Stimulated activated CD4-positive, alpha-beta T cell treated with anti-CD3 and anti-CD28 coated beads, Interleukin-2, amount 100 ng/mL, for 48 hours (primary cell): Measurements from ENCODE around the gene NTRK2.

Experiments used
- DNase-seq, 2 donors: peaks; one replicate each; pipeline ENCODE4 v3.0.0-alpha.2; 2020

NTRK2 gene

DNA sequence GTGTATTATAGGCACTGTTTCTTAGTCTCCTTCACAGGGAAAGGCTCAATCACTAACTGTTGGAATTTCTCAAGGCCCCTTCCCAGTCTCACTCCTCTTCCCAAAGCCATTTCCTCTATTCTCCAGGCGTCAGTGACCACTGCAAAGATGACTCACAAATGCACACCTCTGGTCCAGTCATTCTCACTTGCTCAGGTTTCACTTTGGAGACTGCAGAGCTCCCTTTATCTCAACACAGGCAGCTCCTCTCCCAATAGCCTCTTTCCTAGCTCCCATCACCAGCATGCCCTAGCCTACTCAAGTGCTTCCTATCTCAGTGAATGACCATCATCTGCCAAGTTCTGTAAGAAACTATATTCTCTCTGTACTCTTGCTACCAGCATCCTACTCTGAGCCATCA is 323.6 kb downstream of the NTRK2 start:
- DNase-seq = no peak

DNA sequence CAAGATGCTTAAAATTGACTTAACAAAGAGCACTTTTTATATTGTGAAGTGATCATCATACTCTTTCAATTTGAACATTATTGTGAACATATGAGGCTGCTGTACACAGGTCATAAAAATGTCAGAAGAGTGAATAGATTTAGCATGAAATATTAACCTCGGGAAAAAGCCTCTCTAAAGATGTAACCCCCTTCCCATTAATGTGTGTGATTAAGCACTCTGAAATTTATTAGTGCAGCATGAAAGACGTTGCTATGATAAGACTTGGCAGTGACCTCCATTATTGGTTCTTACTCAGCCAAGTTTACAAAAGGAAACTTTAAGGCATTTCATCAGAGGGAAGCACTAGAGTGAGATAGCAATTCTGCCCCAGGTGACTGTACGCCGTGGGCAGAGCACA is 326.5 kb downstream of the NTRK2 start:
- DNase-seq = no peak

DNA sequence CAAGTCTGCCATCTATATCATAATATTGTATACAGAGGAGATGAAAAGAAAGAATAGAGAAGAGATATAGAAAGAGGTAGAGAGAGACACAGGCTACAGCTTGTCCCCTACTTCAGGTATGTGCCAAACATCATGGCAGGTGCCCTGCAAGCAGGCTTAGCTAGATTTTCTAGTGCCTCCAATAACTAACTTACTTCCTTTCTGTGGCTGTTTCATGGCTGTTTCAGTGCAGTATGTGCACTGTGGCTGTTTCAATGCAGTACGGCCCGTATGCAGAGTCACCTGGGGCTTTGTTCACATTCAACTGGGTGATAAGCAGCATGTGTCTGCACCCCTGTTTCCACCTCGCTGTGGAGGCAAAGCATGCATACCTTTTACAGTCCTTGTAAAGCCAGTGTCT is 327.2 kb downstream of the NTRK2 start:
- no peak for DNase-seq

DNA sequence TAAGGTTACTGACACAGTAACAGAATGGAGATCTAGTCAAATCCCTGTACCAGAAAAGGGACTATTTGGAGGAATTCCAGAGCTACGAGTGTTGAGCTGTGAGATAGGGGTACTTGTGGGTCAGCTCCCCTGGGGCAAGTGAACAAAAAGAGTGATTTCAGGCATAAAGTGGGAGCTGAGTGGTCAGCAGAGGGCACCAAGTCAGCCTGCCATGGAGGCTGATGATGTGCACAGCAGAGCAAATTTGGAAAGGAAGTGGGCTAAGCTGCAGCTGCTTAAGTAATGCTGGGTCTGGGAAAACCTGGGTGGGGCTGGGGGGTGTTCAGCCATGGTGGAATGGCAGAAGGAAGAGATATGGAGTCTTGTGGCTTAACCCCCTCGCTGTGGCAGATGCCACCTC is 327.9 kb downstream of the NTRK2 start:
- DNase-seq = no peak

DNA sequence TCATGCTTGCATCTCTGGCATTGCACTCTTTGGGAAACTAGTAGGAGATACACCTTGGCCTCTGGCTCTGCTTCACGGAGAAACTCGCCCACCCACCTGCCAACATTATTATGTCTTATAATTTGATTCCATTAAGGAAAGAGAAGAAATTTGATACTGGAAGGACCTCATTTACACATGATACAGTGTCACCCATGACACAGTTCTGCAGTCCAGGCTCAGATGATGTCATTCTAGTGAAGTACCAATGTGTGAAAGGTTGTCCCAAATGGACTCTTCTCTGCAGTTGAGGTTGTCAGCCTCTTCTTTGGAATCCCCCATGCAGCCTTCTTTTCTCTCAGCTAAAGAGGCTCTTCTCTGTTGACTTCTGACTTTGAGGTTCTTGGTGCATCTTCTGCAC is 329.1 kb downstream of the NTRK2 start:
- DNase-seq = no peak

DNA sequence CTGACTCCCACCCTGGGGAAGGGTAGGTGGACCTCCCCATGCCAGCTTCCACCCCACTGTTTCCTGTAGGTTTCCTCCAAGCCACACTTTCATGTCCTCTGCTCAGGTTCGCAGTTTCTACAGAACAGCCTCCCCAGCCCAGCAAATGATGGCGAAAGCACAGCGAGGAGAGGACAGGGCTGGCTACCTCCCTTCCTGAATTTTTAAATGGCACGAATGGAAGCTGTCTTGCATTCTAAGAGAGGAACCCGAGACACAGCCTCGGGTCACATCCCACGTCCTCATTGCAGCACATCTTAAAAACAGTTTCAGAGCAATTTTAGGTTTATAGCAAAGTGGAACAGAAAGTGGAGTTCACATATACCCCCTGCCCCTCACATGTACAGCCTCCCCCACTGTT is 330.3 kb downstream of the NTRK2 start:
- DNase-seq = no peak

DNA sequence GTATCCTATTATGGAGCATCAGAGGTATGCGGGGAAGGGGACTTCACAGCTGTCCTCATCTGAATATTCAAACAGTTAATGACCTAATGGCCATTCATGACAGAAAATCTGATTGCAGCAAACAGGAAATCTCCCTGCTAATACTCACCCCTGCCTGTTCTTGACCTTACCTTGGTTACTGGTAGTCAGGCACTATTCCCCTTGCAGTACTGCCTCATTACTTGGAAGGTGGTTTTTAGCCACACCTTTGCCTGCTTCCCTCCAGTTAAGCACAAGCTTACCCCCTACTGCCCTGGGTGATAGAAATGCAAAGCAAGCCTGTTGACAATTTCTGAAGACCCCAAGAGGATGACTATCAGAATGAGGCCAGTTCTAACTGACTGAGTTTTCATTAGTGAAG is 332.4 kb downstream of the NTRK2 start:
- no peak for DNase-seq

DNA sequence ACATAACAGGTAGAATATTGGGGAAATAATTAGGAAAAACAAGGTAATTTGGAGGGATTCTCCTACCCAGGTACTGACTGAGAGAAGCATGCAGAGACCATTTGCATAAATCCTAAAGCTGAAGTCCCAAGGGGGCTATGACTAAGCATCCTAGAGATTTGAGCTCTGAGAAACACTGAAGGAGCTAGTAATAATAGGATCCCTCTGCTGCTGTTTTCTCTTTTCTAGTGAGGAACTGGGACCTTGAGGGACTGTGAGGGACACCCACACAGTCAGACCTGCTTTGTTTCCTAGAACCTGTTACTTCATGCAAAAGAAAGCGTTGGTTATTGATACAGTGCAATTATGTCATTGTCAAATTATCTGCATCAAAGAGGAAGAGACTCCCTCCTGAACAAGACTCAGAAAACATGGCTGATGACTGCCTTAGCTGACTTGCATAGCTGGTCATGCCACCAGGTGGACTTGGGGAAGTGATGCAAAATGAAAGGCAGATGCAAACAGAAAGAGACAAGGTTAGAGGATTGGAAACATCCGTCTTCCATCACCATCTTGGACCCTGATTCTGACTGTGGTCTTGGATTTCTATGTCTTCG is 335.4 kb downstream of the NTRK2 start:
- no peak for DNase-seq

DNA sequence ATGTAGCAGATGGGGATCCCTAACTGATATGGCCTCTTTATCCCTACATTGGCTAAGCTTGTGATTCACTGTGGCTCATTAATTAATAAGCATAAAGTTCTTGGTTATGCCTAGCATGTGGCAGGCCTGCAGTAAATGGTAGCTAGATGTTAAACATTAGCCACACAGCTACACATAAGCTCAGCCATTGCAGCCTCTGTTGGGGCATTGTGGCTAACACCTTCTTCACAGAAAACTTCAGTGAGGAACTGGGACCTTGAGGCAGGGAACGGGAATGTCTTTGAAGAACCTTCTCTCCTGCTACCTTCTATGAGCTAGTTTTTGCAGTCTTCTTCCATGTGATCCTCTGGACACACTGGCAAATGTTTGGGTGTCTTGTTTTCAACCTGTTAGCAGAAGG is 338.2 kb downstream of the NTRK2 start:
- no peak for DNase-seq

DNA sequence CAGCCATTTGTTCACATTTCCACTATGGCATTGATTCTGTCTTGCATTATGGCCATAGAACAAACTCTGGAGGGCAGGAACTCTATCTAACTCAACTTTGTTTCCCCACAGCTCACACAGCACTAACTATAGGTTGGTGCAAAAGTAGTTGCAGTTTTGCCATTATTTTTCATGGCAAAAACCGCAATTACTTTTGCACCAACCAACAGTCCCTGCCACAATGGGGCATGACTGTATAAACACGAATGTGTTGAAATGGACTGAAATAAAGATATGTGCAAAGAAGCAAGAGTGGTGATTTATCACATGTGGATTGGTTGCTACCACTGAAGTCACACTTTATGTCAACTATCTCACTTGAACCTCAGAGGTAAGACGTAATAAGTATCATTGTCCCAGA is 338.7 kb downstream of the NTRK2 start:
- no peak for DNase-seq

DNA sequence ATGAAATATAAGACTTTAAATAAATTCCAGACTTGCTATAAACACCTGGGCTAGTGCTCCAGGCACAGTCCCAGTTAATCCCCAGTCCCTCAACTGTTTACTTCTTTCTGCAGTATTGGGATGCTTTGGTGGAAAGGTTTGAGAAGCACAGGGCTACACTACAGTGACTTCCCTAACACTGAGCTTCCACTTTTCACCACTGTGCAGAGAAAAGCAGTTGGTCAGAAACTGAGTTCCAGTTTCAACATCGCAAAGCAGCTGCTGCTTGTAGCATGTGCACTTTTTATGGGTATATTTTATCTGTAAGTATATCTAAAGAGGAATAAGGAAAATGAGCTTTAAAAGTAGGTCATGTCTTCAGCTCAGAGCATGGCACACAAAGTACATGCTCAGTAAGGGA is 339.7 kb downstream of the NTRK2 start:
- no peak for DNase-seq

DNA sequence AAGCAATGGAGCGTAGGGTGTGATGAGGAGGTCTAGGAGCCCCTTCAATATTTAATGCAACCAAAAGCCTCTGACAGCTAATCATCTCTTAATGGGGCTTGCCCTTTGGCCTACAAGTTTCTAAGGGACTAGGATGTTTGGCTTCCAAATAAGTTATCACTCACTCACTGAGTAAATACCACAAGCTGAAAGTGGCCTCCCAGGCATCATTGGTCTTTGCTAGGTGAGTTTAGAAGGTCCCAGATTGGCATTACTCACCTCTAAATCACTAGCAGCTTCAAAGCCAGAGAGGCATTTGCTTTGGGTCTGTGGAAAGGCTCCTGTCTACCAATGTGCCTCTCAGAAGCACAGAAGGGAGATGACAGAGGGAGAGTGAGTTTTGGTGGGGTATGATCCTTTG is 344.2 kb downstream of the NTRK2 start:
- no peak for DNase-seq

DNA sequence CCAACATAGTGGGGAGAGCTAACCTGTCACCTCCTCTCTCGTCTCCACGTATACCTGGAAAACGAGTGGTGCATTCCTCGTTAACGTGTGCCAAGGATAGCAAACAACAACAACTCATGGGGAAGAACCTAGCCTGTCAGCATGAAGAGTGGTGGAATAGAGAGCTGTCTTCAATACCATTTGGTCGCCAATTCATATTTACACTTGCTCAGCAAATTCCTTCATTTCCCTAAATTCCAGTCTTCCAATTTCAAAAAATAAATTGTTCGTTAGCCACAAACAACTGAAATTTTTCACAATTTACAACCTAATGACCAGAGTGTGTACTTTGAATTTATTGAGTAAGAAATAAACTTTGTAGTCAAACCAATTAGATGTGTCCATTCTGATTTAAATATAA is 344.8 kb downstream of the NTRK2 start:
- DNase-seq = no peak

DNA sequence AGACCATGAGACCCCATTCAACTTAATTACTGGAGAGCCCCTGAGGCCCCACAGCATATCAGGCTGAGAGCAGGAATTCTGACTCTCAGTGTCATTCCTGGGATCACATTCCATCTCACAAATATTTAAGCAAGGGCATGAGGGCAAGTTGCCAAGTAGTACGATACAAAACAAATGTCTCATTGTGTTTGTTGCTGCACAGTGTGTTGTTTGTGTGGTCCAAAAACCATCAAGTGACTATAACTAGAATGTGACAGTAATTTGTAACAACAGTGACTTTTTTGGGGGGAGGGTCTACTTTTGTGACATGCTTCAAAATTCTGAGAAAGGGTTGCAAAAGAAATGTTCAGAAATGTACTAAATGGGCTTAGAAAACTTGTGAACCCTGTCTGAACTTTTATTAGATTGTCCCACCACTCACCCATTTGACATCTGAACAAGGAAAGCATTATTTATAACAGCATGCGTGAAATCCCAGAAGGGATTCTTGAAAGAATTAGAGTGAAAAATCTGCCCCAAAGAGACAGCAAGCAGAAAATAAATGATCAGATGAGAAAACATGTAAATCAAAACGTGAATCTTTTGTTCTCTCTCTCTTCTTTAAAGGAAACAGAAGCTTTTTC is 347.0 kb downstream of the NTRK2 start:
- DNase-seq = no peak

DNA sequence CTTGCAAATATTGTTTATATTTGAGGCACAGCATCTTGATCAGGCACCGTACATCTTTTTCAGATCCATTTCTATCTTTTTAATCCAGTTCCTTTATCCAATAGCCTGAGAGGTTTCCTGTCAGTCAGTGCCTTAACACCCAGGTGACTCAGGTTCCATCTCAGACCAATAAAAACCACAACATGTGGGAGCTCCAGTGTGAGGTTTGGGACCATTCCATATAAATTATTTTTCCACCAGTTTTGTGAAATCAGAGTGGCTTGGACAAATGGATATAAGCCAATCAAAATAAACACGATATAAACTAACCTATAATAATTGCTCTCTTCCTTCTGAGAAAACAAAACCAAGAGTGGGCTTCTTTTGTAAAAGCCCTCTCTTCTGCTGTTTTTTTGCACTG is 351.3 kb downstream of the NTRK2 start:
- DNase-seq = no peak

DNA sequence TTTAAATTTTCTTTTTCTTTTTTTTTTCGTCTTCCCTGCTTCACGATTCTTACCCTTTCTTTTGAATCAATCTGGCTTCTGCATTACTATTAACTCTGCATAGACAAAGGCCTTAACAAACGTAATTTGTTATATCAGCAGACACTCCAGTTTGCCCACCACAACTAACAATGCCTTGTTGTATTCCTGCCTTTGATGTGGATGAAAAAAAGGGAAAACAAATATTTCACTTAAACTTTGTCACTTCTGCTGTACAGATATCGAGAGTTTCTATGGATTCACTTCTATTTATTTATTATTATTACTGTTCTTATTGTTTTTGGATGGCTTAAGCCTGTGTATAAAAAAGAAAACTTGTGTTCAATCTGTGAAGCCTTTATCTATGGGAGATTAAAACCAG is 352.2 kb downstream of the NTRK2 start:
- DNase-seq = no peak

DNA sequence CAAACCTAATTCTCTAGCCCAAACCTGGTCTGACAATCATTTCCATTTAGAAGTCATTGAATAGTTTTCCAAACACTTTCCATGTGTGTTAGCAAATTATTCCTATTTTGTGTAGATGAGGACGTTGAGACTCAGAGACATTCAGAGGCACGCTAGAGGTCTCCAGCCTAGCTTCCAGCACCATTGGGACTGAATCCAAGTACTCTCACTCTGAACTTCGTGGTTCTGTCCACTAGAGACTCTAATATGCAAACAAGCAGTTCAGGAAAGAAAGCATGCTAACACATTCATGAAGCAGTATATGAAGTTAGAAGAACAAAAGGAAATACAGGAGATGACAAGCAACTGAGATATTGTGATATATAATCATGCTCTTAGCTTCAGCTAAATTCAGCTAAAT is 354.8 kb downstream of the NTRK2 start:
- DNase-seq = no peak

DNA sequence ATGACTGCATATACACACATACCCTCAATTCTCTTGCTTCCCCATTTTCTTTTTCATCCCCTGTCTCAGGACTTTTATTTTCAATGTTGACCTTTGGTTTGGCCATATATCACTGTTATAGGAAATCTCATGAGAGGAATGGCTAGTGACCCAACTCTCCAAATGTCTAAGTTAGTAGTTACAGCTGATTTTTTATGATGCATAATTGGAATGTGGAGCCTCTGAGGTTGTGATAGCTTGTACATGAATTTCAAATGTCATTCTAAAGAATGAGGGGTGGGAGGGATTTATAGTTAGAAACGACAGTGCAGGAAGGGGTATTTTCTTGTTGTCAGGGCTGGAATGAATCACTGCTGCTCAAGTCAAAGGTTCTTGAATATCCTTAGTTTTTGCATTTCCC is 356.1 kb downstream of the NTRK2 start:
- DNase-seq = no peak

DNA sequence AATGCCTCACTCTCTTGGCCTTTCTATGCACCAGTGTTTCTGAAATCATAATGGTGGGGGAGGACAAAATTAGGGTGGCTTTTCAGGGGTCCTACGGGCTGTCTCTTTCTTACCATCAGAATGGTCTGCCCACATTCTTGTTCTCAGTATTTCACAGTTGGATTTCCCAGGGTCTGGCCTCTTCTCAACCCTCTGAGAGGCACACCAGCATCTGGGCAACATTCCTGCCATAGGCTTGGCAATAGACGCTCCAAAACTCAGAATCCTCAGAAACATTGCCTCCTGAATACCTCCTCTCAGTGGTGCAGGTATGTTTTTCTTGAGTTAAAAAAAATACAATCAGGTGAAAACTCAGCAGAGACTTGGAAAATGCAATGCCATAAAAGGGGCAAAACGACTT is 358.3 kb downstream of the NTRK2 start:
- no peak for DNase-seq

DNA sequence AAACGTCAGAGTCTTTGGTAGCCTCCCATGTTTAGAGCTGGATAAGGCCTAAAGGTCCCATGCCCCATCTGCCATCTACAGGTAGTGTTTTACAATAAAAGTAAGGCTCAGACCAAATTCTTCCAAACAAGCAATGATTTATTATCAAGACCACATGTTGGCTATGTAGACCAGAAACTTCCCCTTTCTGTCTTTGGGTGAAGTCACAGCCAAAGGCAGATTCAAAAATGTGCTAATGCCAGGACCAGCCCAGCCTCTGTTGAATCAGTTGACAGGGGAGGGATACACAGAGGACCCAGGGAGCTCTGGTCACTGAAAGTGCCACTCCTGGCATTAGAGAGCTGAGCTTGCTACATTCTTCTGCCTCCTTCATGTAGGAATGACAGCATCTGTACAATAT is 360.8 kb downstream of the NTRK2 start:
- no peak for DNase-seq

DNA sequence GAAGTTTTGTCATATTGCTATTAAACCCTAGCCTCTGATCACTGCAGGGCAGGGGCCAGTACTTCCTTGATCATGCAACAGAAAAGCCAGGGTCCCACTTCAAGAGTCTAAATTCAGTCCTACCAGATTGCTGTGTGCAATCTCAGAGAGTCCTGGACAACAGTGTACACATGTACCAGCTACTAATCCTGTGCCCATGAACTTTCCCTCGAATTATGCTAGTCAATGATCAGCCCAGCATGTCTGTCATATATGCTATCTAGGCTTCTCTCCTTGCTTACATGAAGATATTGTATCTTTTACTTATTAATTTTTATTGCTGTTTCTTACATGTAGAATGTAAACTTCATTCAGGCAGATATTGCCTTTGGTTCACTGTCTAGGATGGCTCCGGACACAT is 367.0 kb downstream of the NTRK2 start:
- DNase-seq = no peak

DNA sequence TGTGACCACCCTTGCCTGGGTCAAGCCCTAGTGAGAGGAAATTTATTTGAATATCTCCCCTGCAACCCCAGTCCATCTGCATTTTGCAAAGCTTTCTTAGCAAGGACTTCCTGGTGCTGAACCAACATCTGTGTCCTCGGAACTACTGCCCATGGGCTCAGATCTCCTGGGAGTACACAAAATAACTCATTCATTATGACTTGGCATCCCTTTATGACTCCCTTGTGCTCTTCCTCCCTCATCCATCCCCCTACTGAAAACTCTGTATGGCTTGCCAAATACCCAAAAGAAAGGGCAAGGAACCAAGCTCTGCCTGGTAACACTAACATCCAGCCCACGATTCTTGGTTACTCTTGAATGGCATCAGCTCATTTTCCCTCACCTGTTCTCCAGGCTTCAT is 368.5 kb downstream of the NTRK2 start:
- DNase-seq = no peak

DNA sequence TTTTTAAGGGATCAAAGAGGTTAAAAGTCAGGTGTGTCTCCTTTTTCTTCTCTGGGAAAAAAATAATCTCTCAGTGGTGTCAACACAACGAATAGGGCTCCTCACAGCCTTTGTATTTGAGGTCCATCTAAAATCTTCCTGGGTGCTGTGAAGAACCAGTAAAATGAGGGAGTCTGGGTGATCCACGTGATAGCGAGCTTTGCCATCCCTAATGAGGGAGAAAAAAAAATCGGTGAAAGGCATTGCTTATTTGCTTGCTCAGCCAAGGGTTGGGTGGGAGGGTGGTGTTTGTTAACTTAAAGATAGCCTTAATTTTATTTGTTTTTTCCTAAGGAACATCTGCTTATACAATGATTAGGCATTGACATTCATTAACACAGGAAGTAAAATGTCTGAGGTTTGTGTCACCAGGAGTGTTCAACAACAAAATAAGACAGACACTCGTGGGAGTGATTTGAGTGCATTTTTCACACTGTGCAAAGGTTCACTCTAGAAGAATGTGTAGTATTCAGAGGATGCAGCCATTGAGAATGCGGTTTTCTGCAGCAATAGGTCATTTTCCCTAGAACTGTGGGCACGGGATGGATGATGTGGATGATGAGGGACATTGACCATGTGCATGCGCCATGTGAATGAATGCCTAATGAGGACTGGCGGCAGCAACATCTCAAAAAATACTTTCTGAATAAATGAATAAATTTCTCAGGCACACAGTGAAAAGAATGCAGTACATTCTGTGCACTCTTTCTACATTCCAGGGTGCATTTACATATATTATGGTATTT is 369.5 kb downstream of the NTRK2 start:
- no peak for DNase-seq

DNA sequence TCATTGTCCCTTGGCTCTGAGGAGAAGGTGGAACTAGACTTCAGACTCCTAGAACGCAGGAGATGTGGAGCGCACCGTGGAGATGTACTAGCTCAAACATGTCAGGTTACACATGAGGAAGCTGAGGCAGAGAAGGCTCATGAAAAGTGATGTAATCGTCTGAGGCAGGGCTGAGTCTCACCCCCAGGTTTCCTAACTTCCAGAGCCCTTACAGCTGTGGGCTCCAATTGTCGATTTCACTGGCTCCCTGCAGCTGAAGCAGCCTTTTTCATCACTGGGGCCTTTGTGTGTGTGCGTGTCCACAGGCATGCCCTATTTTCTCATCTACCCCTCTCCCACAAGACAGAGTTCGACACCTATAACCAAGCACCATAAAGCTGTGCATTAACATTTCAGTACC is 370.6 kb downstream of the NTRK2 start:
- DNase-seq = no peak
